Sigmoid colon (tissue), 7 donors: ENCODE results near the gene PCDH15. TPM values are rescaled to one million over a fixed set of nuclear protein-coding genes. Genes with fewer than 3 reads are reported as not detected.

Experiments used
- DNase-seq: peaks from one replicate; pipeline ENCODE4 v3.0.0-alpha.2; 2019
- H3K27ac ChIP-seq, 4 donors: fragments of 200-600 bp; sonication (generic); one replicate each; pipeline ENCODE4 v1.5.1; 2016 to 2019; ENCODE audit warnings: mild to moderate bottlenecking in 1 of 4
- H3K27me3 ChIP-seq, 3 donors: fragments of 200-600 bp; sonication (generic); one replicate each; pipeline ENCODE4 v1.5.1; 2019; ENCODE audit warnings: mild to moderate bottlenecking in 1 of 3
- H3K36me3 ChIP-seq, 4 donors: fragments of 200-600 bp; sonication (generic); one replicate each; pipeline ENCODE4 v1.5.1; 2016 to 2019
- H3K4me1 ChIP-seq, 4 donors: fragments of 200-600 bp; sonication (generic); one replicate each; pipeline ENCODE4 v1.5.1; 2017 to 2019
- H3K4me3 ChIP-seq, 4 donors: fragments of 200-600 bp; sonication (generic); one replicate each; pipeline ENCODE4 v1.5.1; 2017 to 2019; ENCODE audit warnings: mild to moderate bottlenecking in 2 of 4, moderate library complexity in 1 of 4
- H3K9me3 ChIP-seq, 4 donors: fragments of 200-600 bp in 3 of 4; sonication (generic) in 3 of 4; one replicate each; pipeline versions ENCODE4 v1.5.1 to v1.6.1; 2013 to 2019
- EP300 ChIP-seq, 4 donors: sonication (generic); formaldehyde crosslinking; IDR thresholded peaks; one replicate each; pipeline ENCODE4 v1.6.1; 2017; ENCODE audit warnings: antibody characterized with exemption in 4 of 4
- POLR2A ChIP-seq, 2 donors: fragments of 450-650 bp; IDR thresholded peaks; one replicate each; pipeline ENCODE4 v1.6.1; 2016; ENCODE audit warnings: antibody characterized with exemption in 2 of 2, mild to moderate bottlenecking in 2 of 2, moderate library complexity in 2 of 2
- POLR2AphosphoS5 ChIP-seq, 4 donors: sonication (generic); formaldehyde crosslinking; IDR thresholded peaks; one replicate each; pipeline ENCODE4 v1.6.1; 2017; ENCODE audit warnings: antibody characterized with exemption in 4 of 4
- WGBS, 2 donors: extraction: QIAGEN DNeasy Blood & Tissue Kit; methylation state at CpG; one replicate each; pipeline ENCODE4 v1.1.7; 2013; 5-methylcytosine and 5-hydroxymethylcytosine counted together
- intact Hi-C: fragments of 100-400 bp; cut with DNase I; formaldehyde crosslinking; loops from one replicate; pipeline ENCODE4 v1.15.1; 2023
- polyA plus RNA-seq, 3 donors: library from polyadenylated mRNA; stranded (reverse); fragments of 200-250 nt; gene quantifications; one replicate each; pipeline ENCODE4 v1.2.3, GENCODE V29; 2013
- total RNA-seq, 4 donors: library from RNA; depleted of rRNA; stranded (reverse); fragments of >200 nt; gene quantifications; one replicate each; pipeline ENCODE4 v1.1.0, GENCODE V29; 2016
- TF ChIP-seq, protein P1 (sequence below), 4 experiments: fragments of 450-650 bp in 3 of 4; fragments of 200-600 bp in 1 of 4; IDR thresholded peaks; one replicate each; pipeline ENCODE4 v1.5.1; 2016 to 2019; ENCODE audit warnings: antibody characterized with exemption in 4 of 4, mild to moderate bottlenecking in 3 of 4, moderate library complexity in 2 of 4
- donor health status: healthy with polysubstance abuse.
- donor health status: Bipolar disorder and iron deficiency.
- donor health status: healthy.

The PCDH15 gene
- total and polyA plus RNA-seq, 7 donors = 0.14 to 0.71 (median 0.16) TPM; not detected in 2

DNA sequence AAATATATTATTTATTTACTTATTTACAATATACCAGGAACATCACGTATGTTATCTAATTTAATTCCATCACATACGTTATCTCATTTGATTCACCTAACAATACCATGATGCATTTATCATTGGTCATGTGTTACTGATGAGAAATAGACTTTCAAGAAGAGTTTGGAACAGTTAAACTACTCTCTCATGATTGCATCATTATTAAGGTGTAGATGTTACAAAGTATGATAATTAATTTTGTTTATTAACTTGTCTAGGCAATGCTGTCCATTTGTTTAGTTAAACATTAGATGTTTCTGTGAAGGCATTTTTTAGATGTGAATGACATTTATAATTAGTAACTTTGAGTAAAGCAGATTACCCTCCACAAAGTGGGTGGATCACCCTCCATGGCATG, 32.0 kb upstream of the PCDH15 start:
- no peaks in the 10 kb centered on the region for H3K9me3 ChIP-seq
- H3K4me3 ChIP-seq = no peak overlapping the region
- WGBS, 2 donors = 31 to 43% methylated on average over 2 of the region's 2 CpGs
- no peaks in the 10 kb centered on the region for H3K27me3 ChIP-seq
- H3K4me1 ChIP-seq = no peaks in the 10 kb centered on the region
- TF ChIP-seq POLR2A (IDR thresholded peaks at IDR 0.05) (no peak), EP300 (IDR thresholded peaks at IDR 0.05) (no peak), POLR2AphosphoS5 (IDR thresholded peaks at IDR 0.05) (no peak)
- TF ChIP-seq, protein P1, sequence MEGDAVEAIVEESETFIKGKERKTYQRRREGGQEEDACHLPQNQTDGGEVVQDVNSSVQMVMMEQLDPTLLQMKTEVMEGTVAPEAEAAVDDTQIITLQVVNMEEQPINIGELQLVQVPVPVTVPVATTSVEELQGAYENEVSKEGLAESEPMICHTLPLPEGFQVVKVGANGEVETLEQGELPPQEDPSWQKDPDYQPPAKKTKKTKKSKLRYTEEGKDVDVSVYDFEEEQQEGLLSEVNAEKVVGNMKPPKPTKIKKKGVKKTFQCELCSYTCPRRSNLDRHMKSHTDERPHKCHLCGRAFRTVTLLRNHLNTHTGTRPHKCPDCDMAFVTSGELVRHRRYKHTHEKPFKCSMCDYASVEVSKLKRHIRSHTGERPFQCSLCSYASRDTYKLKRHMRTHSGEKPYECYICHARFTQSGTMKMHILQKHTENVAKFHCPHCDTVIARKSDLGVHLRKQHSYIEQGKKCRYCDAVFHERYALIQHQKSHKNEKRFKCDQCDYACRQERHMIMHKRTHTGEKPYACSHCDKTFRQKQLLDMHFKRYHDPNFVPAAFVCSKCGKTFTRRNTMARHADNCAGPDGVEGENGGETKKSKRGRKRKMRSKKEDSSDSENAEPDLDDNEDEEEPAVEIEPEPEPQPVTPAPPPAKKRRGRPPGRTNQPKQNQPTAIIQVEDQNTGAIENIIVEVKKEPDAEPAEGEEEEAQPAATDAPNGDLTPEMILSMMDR (IDR thresholded peaks at IDR 0.05) = no peak
- DNase-seq = no peak
- intact Hi-C loops = no loop called here
- no peaks in the 10 kb centered on the region for H3K36me3 ChIP-seq
- H3K27ac ChIP-seq = no peak overlapping the region

DNA sequence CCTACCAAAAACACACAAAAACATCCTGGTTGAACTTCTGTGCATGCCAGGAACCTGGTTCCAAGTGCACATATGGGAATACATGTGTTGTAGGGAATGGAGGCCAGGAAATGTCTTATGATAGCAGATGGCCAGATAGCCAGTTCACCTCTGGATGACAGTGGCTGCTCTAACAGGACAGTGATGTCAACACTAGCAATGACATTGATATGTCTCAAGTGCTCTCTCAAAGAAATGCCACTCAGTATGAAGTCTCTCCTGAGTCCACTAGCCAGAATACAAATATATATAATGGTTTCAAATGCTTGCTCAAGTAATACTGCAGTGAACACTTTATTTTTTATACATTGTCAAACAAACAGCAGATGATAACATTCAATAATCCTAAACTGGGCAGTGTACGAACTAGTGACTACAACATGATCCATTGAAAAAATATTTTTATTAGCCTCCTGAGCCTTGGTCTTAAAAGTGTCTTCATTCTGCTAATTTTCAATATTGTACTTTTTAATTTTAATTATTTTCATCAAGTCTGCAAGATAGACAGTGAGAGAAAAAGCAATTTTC, 26.0 kb upstream of the PCDH15 start:
- H3K27ac ChIP-seq = no peak overlapping the region
- H3K4me3 ChIP-seq = no peak overlapping the region
- no peak for DNase-seq
- intact Hi-C loops = no loop called here
- H3K9me3 ChIP-seq = no peaks in the 10 kb centered on the region
- H3K36me3 ChIP-seq = no peaks in the 10 kb centered on the region
- H3K27me3 ChIP-seq = no peaks in the 10 kb centered on the region
- 54 to 69% methylated on average over 1 of the region's 1 CpG for whole genome bisulfite sequencing, 2 donors
- TF ChIP-seq EP300 (IDR thresholded peaks at IDR 0.05) (no peak), POLR2AphosphoS5 (IDR thresholded peaks at IDR 0.05) (no peak), POLR2A (IDR thresholded peaks at IDR 0.05) (no peak)
- TF ChIP-seq, protein P1 (IDR thresholded peaks at IDR 0.05) = no peak
- no peaks in the 10 kb centered on the region for H3K4me1 ChIP-seq

DNA sequence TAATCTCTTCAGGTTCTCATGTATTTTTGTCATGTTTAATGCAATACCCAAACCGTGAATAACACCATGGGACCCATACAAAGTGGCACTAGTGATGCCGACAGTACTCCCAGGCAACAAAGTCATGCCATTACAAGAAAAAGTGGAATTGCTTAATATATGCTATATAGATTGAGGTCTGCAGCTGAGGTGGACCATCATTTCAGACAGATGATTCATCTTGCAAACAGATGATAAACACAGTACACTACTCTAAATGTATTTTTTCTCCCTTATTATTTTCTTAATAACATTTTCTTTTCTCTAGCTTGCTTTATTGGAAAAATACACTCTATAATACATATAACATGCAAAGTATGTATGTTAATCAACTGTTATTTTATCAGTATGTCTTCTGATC, 14.6 kb upstream of the PCDH15 start:
- WGBS, 2 donors = 67 to 86% methylated on average over 2 of the region's 2 CpGs
- Histone ChIP-seq H3K9me3 (no peaks in the 10 kb centered on the region), H3K27me3 (no peaks in the 10 kb centered on the region), H3K36me3 (no peaks in the 10 kb centered on the region), H3K4me1 (no peaks in the 10 kb centered on the region), H3K4me3 (no peak overlapping the region), H3K27ac (no peak overlapping the region)
- intact Hi-C loops = no loop called here
- DNase-seq = no peak
- no peak for TF ChIP-seq POLR2A (IDR thresholded peaks at IDR 0.05)
- no peak for TF ChIP-seq POLR2AphosphoS5 (IDR thresholded peaks at IDR 0.05)
- TF ChIP-seq, protein P1 (IDR thresholded peaks at IDR 0.05) = no peak
- TF ChIP-seq EP300 (IDR thresholded peaks at IDR 0.05) = no peak

DNA sequence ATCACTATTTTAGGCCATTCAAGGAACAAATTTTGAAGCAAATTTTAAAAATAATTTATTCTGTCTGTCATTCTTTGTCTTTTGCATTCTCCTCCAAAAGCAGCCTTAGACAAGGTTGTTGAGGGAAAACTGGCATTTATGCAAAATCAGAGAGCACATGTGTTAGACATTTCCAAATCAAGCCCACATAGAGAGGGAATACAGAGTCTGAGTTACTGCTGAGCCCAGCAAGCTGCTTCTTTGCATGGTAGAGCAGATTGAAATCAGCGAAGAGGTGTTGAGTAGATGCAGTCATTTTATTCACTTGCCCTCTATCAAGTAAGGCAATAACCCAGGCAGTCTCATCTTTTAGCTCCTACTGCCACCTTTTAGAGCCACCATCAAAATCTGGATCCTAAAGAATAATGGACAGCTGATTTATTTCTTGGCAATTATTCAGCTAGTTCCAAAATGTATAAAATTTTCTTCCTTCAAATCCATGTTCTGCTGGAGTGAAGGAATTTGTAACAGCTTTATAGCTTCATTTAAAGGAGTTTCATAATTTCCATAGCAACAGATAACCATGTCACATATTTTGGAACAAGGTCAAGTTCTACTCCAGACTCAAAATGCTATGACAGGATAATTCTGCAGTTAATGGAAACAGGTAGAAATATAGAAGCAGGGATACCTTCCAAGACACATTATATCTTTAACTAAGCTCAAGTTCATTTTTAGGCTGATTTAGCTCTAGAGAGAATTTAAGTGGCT, 7.3 kb upstream of the PCDH15 start:
- TF ChIP-seq POLR2AphosphoS5 (IDR thresholded peaks at IDR 0.05) (no peak), EP300 (IDR thresholded peaks at IDR 0.05) (no peak), POLR2A (IDR thresholded peaks at IDR 0.05) (no peak)
- TF ChIP-seq, protein P1 (IDR thresholded peaks at IDR 0.05) = no peak
- H3K27me3 ChIP-seq = no peaks in the 10 kb centered on the region
- H3K36me3 ChIP-seq = no peaks in the 10 kb centered on the region
- no peak overlapping the region for H3K4me3 ChIP-seq
- no peaks in the 10 kb centered on the region for H3K4me1 ChIP-seq
- WGBS, 2 donors = 86 to 93% methylated on average over 1 of the region's 1 CpG
- H3K9me3 ChIP-seq = no peaks in the 10 kb centered on the region
- H3K27ac ChIP-seq = no peak overlapping the region
- DNase-seq = no peak
- intact Hi-C loops = no loop called here
